Measurements from ENCODE around the gene PSMF1.
A peak's percentile ranks its signal among the peaks of the same experiment; 100 is the strongest.

PSMF1 gene

DNA sequence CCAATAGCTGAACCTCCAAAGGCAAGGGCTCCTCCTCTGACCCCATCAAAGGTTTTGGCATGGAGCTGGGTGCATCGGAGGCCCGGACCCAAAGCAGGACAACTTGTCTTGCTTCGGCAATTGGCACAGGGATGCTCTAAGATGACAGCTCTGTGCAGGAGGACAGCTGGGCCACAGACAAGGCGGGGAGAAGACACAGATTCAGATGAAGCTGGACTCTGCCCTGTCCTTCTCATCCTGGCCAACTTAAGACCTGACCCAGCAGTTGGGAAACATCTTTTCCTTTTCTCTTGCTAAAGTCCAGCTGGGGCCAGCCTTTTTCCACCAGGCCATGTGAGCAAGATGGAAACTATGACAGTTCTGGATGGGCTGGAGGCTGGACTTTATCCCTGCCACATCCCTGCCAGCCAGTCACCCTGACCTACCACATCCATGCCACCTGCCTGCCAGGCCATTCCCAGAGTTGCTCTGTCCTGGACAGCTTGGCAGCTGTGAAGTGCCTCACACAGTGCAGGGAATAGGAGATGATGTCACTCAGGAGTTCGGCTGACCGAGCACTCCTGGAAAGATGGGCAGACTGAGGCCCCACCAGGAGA lies 12.7 kb upstream of the PSMF1 start:
- DNase-seq (ENCODE audit: low read depth): no peak
- no peak overlapping the region for H3K4me3 ChIP-seq (ENCODE audit: low read depth, low read length)
- no peak for TF ChIP-seq CTCF (IDR thresholded peaks at IDR 0.05; ENCODE audit: control insufficient read depth, extremely low read depth, insufficient read depth)

DNA sequence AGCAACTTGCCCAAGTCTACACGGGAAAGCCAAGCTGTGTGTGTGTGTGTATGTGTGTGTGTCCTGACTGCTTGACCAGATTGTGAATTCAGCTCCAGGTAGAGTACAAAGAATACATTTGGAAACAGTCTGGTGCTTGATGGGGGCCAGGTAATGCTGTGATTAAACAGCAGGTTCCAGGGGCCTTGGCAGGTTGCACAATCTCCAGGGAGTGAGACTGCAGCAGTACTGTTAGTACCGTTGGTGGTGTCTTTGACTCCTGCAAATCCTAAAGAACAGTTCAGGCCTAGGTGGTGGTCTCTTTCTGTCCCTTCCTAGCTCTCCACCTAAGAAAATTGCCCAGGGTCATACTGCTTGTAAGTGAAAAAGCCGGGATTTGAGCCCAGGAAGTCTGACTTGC lies 11.2 kb upstream of the PSMF1 start:
- TF ChIP-seq CTCF (IDR thresholded peaks at IDR 0.05; ENCODE audit: control insufficient read depth, extremely low read depth, insufficient read depth): no peak
- H3K4me3 ChIP-seq (ENCODE audit: low read depth, low read length): no peak overlapping the region
- no peak for DNase-seq (ENCODE audit: low read depth)

GRCh38 chr20:1108437-1108920 lies 9.9 kb upstream of the PSMF1 start:
- no peak overlapping the region for H3K4me3 ChIP-seq (ENCODE audit: low read depth, low read length)
- DNase-seq (ENCODE audit: low read depth): no peak
- TF ChIP-seq CTCF (IDR thresholded peaks at IDR 0.05; ENCODE audit: control insufficient read depth, extremely low read depth, insufficient read depth): peak; percentile 77

DNA sequence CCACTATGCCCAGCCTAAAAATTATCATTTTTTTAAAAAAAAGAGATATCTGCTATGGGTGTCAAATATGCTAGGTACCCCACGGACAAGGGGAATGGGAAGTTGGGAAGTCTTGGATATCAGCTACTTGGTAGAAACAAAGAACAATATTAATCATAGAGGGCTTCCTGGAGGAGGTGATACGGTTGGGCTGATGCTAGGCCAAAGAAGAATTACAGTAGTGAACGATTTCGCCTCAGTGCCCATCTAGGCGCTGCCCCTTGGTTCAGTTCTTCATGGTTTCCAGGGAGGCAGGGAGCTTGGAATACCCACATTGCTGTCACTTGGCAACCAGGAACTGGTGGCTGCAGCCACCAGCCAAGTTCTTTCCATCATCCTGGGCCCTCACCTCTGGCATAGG lies 5.5 kb upstream of the PSMF1 start:
- TF ChIP-seq CTCF (IDR thresholded peaks at IDR 0.05; ENCODE audit: control insufficient read depth, extremely low read depth, insufficient read depth): no peak
- no peak for DNase-seq (ENCODE audit: low read depth)
- no peak overlapping the region for H3K4me3 ChIP-seq (ENCODE audit: low read depth, low read length)

DNA sequence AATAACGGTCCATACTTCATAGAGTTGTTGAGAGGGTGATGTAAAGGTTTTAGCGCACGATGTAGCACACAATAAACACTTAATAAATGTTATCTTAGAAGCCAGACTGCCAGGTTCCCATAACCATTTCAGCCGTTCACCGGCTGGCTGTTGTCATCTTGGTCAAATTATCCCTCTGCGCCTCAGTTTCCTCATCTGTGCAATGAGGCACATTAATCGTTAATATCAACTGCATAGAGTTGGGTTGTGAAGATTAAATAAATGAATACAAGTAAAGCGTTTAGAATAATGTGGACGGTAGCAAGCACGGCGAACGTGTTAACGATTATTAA lies 432 bp upstream of the PSMF1 start:
- no peak for DNase-seq (ENCODE audit: low read depth)
- TF ChIP-seq CTCF (IDR thresholded peaks at IDR 0.05; ENCODE audit: control insufficient read depth, extremely low read depth, insufficient read depth): no peak
- peak overlapping the region; percentile 75 for H3K4me3 ChIP-seq (ENCODE audit: low read depth, low read length)

- H3K4me3 ChIP-seq (ENCODE audit: low read depth, low read length): peak overlapping the region; percentile 75
- DNase-seq (ENCODE audit: low read depth): no peak
These were observed 715 bp downstream of the PSMF1 start for GRCh38 chr20:1119128-1119505.

More at GRCh38 chr20:1119128-1119505, 715 bp downstream of the PSMF1 start:
- TF ChIP-seq CTCF (IDR thresholded peaks at IDR 0.05; ENCODE audit: control insufficient read depth, extremely low read depth, insufficient read depth): no peak

Data from LNCaP clone FGC (cell line).